ENCODE results near the gene TBCD.

The TBCD gene

DNA sequence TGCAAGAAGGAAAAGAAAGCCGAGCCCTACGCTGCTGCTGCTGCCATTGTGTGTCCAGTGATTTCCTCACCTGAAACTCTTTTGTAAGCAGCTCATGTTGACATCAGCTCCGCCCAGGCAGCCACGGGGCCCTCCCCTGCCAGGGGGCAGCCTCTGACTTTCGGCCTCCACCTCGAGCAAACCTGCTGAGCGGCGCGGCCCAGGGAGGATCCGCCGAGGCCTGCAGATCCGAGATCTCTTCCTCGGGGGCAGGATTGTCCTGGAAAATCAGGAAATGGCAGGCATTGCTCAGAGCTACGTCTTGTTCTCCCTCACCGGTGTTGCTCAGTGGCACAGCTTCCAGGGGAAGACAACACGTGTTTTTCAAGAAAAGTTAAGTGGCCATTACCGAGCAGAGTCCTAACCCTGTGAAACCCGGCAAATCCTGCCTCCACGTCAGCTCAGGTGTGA lies 123.6 kb downstream of the TBCD start:
- H3K4me3 ChIP-seq (ENCODE audit: severe bottlenecking), result peak overlapping the region; percentile 0
- H3K36me3 ChIP-seq (ENCODE audit: low read depth), result peaks cover 6% of the 10 kb centered on the region
- peak overlapping the region; percentile 97 for H3K27ac ChIP-seq (ENCODE audit: poor library complexity, severe bottlenecking)
- no peaks in the 10 kb centered on the region for H3K9me3 ChIP-seq (ENCODE audit: severe bottlenecking)
- DNase-seq (ENCODE audit: low spot score) (peak; percentile 94), ATAC-seq (ENCODE audit: low read depth) (peak; percentile 52)
- TF ChIP-seq, protein P1, sequence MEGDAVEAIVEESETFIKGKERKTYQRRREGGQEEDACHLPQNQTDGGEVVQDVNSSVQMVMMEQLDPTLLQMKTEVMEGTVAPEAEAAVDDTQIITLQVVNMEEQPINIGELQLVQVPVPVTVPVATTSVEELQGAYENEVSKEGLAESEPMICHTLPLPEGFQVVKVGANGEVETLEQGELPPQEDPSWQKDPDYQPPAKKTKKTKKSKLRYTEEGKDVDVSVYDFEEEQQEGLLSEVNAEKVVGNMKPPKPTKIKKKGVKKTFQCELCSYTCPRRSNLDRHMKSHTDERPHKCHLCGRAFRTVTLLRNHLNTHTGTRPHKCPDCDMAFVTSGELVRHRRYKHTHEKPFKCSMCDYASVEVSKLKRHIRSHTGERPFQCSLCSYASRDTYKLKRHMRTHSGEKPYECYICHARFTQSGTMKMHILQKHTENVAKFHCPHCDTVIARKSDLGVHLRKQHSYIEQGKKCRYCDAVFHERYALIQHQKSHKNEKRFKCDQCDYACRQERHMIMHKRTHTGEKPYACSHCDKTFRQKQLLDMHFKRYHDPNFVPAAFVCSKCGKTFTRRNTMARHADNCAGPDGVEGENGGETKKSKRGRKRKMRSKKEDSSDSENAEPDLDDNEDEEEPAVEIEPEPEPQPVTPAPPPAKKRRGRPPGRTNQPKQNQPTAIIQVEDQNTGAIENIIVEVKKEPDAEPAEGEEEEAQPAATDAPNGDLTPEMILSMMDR (IDR thresholded peaks at IDR 0.05; ENCODE audit: poor library complexity, severe bottlenecking), result no peak
- no peaks in the 10 kb centered on the region for H3K27me3 ChIP-seq (ENCODE audit: insufficient read depth, poor library complexity, severe bottlenecking)
- H3K4me1 ChIP-seq (ENCODE audit: insufficient read depth, poor library complexity, severe bottlenecking), result peaks cover 38% of the 10 kb centered on the region

DNA sequence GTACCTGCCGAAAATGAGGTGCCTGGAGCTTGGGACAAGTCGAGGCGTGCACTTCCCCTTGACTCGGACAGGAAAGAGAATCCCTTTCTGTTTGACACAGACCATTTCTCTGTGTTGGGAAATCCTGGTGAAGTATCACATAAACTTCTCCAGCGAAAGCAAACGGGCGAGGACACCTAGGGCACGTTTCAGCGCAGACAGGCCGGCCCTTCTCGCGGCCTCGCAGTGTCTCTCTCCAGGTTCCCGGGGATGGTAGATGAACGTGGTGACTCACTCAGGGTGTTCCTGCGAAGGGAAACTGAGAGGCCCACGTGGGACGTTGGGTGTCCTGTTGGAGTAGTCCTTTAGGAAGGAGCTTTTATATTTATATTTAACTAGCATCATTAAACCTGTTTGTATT lies 124.3 kb downstream of the TBCD start:
- DNase-seq (ENCODE audit: low spot score) (peak; percentile 94), ATAC-seq (ENCODE audit: low read depth) (peak; percentile 71)
- no peaks in the 10 kb centered on the region for H3K27me3 ChIP-seq (ENCODE audit: insufficient read depth, poor library complexity, severe bottlenecking)
- no peaks in the 10 kb centered on the region for H3K9me3 ChIP-seq (ENCODE audit: severe bottlenecking)
- peaks cover 38% of the 10 kb centered on the region for H3K4me1 ChIP-seq (ENCODE audit: insufficient read depth, poor library complexity, severe bottlenecking)
- peak overlapping the region; percentile 97 for H3K27ac ChIP-seq (ENCODE audit: poor library complexity, severe bottlenecking)
- TF ChIP-seq, protein P1 (IDR thresholded peaks at IDR 0.05; ENCODE audit: poor library complexity, severe bottlenecking), result no peak
- H3K4me3 ChIP-seq (ENCODE audit: severe bottlenecking), result no peak overlapping the region
- no peaks in the 10 kb centered on the region; the same call in 1 of the 2 replicates for H3K36me3 ChIP-seq (ENCODE audit: low read depth)

DNA sequence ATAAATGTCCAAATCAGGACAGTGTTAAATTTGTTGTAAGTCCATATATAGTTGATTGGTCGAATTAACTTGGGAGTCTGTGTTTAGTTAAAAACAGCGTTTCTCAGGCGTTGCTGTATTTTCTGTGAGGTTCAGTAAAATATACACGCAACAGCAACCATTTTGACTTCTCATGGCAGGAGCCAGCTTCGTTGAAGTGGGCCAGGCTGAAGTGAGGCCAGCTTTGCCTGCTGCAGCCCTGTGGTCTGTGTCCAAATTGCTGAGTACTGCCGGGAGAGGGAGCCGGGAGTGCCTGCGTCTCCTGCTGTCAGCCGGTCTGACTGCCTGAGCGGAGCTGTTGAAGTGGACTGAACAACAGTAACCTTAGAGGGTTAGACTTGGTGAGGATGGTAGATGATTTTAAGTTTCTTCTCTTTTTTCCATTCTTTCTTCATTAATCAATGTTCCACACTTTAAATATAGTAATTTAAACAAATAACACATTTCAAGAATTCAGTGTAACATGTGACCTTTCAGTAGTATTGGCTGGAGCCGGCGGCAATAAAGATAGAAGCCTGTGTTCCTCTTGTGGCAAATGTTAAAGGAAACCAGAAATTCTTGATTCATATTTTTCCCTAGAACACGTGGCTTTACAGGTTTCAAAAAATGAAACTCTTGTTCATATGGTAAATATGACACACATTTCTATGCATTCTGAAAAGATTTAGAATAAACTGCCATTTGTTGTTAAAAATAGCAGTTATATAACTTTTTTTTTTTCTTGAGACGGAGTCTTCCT lies 124.9 kb downstream of the TBCD start:
- H3K9me3 ChIP-seq (ENCODE audit: severe bottlenecking), result no peaks in the 10 kb centered on the region
- TF ChIP-seq, protein P1 (IDR thresholded peaks at IDR 0.05; ENCODE audit: poor library complexity, severe bottlenecking), result peak; percentile 48
- H3K27ac ChIP-seq (ENCODE audit: poor library complexity, severe bottlenecking), result peak overlapping the region; percentile 97
- H3K4me3 ChIP-seq (ENCODE audit: severe bottlenecking), result no peak overlapping the region
- H3K27me3 ChIP-seq (ENCODE audit: insufficient read depth, poor library complexity, severe bottlenecking), result no peaks in the 10 kb centered on the region
- no peaks in the 10 kb centered on the region for H3K36me3 ChIP-seq (ENCODE audit: low read depth)
- peak; percentile 58 for ATAC-seq (ENCODE audit: low read depth)
- DNase-seq (ENCODE audit: low spot score), result no peak
- peaks cover 38% of the 10 kb centered on the region for H3K4me1 ChIP-seq (ENCODE audit: insufficient read depth, poor library complexity, severe bottlenecking)

DNA sequence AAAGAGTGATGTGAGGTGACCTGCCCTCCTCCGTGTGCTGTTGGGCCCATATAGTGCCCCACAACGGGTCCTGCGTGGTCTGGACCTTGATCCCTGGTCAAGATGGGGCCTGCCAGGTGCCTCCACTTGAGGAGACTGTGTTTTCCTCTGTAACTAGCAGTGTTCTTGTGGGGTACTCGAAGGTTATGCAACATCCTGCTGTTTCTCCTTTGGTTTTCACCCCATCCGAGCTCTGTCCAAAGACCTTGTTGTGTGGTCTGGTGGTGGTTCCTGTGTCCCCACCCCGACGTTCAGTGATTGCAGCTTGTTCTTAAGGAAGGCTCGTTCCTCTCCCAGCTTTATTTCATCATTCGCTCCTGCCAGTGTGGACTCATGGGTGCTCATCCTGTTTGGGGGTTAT lies 126.7 kb downstream of the TBCD start:
- Histone ChIP-seq H3K4me1 (ENCODE audit: insufficient read depth, poor library complexity, severe bottlenecking) (peaks cover 38% of the 10 kb centered on the region), H3K36me3 (ENCODE audit: low read depth) (no peaks in the 10 kb centered on the region), H3K27ac (ENCODE audit: poor library complexity, severe bottlenecking) (no peak overlapping the region), H3K9me3 (ENCODE audit: severe bottlenecking) (no peaks in the 10 kb centered on the region), H3K4me3 (ENCODE audit: severe bottlenecking) (no peak overlapping the region), H3K27me3 (ENCODE audit: insufficient read depth, poor library complexity, severe bottlenecking) (no peaks in the 10 kb centered on the region)
- no peak for DNase-seq (ENCODE audit: low spot score)
- TF ChIP-seq, protein P1 (IDR thresholded peaks at IDR 0.05; ENCODE audit: poor library complexity, severe bottlenecking), result no peak
- ATAC-seq (ENCODE audit: low read depth), result no peak

DNA sequence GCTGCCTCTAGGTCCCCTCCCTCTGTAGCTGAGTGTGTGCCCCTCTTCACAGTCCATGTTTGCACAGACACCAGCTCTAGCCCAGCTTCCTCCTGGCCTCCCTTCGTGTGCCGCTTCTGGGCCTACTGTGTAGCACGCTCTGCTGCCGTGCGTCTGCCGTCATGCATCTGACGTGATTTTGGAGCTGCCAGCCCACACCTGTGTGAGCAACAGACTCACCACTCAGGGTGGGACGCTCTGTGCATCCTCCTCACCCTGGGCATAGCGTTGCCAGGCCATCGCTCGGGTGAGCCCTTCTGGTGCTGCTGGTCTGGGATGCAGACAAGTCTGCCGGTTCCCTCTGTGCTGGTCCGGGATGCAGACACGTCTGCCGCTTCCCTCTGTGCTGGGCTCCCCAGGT lies 127.4 kb downstream of the TBCD start:
- peaks cover 33% of the 10 kb centered on the region for H3K4me1 ChIP-seq (ENCODE audit: insufficient read depth, poor library complexity, severe bottlenecking)

More for the DNA sequence above, 127.4 kb downstream of the TBCD start:
- no peak for DNase-seq (ENCODE audit: low spot score)
- Histone ChIP-seq H3K9me3 (ENCODE audit: severe bottlenecking) (no peaks in the 10 kb centered on the region), H3K27me3 (ENCODE audit: insufficient read depth, poor library complexity, severe bottlenecking) (no peaks in the 10 kb centered on the region), H3K4me3 (ENCODE audit: severe bottlenecking) (no peak overlapping the region), H3K27ac (ENCODE audit: poor library complexity, severe bottlenecking) (no peak overlapping the region), H3K36me3 (ENCODE audit: low read depth) (no peaks in the 10 kb centered on the region)
- TF ChIP-seq, protein P1 (IDR thresholded peaks at IDR 0.05; ENCODE audit: poor library complexity, severe bottlenecking), result no peak
- no peak for ATAC-seq (ENCODE audit: low read depth)

All from RWPE2 (cell line).